HG02840 (cell line): ENCODE data around the gene MFSD11.
"Not testable (repeated sequence)": the region's sequence is repeated elsewhere in the genome, so short reads cannot be mapped to it uniquely, and the experiment has no call there.

Source experiments
- ATAC-seq: cut with Tn5 transposase; IDR thresholded peaks from one replicate; pipeline ENCODE4 v1.9.1; 2021; ENCODE audit warnings: mild to moderate bottlenecking, moderate library complexity, moderate number of reproducible peaks; ENCODE audit not compliant: unreplicated experiment, low FRiP score

The MFSD11 gene

DNA sequence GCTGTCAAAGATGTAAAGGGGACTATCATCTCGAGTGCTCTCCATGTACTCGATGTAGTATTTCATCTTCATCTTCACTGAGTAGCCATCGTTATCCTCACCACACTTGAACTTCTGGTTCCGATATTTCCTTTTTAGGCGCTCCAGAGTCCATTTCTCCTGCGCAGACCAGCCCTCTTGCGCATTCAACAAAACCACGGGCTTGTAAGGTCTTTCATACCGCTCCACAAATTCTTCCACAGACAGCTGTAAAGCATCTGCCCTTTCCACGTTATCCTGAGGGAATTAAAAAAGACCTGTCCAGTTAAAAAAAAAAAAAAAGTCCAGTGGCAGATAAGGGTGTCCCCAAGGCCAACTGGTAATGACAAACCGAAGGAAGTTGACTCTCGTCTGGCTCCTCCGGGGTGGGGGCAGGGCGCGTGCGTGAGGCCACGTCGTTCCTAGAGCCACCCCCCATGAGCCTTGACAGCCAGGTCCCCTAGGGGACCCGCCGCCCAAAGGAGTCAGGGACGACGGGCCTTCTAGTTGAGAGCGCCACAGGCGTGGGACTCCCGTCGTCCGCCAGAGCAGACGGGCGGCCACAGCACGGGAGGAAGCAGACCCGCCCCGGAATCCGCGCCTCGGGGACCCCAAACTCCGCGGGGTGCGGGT is 12.2 kb upstream of the MFSD11 start:
- ATAC-seq: peak; percentile 11

DNA sequence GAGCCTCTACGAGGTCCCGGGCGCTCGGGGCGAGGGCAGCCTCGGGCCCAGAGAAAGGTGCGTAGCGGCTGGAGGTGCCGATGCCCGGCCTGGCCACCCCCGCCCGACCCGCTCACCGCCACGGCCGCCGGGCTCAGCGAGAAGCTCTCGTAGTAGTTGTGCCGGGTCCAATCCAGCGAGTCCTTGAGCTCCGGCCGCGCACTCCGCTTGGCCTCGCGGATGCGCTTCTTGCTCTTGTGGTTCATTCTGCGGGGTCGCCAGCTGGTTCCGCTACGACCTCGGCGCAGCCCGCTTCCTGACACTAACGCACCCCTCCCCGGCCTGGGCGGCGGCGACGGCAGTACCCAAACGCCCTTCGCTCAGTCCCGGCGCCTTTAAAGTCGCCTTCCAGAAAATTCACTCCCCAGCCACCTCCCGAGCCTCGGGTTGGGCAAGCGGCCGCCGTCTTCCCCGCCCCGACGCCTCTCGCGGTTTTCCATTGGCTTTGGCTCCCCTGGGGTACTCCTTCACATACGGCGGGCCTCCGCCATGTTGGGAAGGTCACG is 11.6 kb upstream of the MFSD11 start, which contains the start of gene JMJD6:
TSS of gene JMJD6 (minus strand) at position 376 of the 545 bp plus-strand sequence. CDS start at position 245, 131 bp downstream.
- peak; percentile 81 for ATAC-seq

DNA sequence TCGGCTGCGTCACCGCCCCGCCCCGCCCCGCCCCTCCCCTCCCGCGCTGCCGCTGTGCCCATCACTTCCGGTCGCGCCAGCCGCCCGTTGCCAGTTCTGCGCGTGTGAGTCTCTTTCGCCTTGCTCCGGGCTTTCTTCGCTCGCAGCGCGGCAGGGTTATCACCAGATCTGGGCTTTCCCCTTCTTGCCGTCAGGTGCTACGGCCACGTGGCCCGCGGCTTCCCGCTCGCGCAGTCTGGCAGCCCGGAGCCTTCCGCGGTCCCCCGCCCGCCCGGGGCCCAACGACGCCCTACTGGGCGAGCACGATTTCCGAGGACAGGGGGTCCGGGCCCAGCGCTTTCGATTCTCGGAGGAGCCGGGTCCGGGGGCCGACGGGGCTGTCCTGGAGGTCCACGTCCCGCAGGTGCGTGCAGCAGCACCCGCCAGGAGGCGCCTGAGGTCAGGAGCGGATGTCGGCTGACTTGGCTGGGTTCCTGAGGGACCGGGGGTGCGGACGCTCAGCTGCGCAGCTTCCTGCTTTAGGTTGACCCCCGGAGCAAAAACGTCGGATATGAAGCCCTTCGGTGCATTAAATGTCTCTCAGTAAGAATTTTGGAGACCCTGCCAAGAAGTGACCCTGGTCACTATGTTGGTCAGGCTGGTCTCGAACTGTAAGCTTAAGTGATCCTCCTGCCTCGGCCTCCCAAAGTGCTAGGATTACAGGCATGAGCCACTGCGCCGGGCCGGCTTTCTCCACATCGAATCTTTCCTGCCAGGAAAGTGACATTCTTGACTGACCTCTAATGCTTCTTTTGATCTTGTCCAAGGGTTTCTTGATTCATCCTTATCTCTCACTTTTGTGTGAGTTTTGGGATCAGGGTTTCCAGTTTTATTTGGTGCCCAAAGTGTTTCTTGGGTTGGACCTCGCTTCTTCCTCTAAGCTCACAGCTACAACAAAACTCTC is 10.9 kb upstream of the MFSD11 start, which contains the start of gene METTL23:
TSS of gene METTL23 (plus strand) at position 64 of the 943 bp plus-strand sequence. CDS start 2,872 bp downstream, outside the sequence.
- ATAC-seq: peak; percentile 42

DNA sequence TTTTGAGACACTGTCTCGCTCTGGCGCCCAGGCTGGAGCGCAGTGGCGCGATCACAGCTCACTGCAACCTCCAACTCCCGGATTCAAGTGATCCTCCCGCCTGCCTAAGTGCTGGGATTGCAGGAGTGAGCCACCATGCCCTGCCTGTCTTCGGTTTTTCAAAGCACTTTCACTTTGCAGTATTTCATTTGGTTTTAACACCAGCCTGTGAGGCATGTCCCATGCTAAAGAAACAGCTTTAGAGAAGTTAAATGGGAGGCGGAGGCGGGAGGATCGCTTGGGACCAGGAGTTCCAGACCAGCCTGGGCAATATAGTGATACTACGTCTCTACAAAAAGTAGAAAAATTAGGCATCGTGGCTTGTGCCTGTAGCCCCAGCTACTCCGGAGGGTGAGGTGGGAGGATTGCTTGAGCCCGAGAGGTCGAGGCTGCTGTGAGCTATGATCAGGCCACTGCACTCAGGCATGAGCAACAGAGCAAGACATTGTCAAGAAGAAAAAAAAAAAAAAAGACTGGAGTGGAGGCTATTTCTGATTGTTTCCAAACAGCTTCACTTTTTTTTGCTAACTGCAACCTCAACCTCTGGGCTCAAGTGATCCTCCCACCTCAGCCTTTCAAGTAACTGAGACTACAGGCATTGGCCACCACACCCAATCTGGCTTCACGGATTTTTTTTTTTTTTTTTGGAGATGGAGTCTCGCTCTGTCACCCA is 10.0 kb upstream of the MFSD11 start:
- ATAC-seq: no peak

DNA sequence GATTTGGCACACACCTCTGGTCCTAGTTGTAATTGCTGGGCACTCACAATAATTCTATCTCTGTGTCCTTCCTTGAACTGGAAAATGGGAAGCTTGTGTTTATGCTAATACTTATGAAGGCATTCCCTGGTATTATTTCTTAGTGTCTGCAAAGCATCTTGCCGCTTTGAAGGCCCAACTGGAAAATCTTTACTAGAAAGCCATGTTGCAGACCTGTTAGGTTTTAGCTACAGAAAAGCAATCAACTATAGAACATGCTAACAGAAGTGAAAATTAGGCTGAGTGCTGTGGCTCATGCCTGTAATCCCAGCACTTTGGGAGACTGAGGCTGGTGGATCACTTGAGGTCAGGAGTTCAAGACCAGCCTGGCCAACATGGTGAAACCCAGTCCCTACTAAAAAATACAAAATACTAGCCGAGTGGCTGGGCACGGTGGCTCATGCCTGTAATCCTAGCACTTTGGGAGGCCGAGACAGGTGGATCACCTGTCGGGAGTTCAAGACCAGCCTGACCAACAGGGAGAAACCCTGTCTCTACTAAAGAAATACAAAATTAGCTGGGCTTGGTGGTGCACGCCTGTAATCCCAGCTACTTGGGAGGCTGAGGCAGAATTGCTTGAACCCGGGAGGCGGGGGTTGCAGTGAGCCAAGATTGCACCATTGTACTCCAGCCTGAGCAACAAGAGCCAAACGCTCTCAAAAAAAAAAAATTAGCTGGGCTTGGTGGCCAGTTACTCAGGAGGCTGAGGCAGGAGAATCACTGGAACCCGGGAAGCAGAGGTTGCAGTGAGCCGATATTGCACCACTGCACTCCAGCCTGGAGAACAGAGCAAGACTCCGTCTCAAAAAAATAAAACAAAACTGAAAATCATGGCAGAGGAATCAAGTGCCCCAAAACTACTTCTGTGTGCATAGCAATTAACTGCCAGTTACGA is 5.9 kb upstream of the MFSD11 start:
- ATAC-seq: not testable (repeated sequence)

DNA sequence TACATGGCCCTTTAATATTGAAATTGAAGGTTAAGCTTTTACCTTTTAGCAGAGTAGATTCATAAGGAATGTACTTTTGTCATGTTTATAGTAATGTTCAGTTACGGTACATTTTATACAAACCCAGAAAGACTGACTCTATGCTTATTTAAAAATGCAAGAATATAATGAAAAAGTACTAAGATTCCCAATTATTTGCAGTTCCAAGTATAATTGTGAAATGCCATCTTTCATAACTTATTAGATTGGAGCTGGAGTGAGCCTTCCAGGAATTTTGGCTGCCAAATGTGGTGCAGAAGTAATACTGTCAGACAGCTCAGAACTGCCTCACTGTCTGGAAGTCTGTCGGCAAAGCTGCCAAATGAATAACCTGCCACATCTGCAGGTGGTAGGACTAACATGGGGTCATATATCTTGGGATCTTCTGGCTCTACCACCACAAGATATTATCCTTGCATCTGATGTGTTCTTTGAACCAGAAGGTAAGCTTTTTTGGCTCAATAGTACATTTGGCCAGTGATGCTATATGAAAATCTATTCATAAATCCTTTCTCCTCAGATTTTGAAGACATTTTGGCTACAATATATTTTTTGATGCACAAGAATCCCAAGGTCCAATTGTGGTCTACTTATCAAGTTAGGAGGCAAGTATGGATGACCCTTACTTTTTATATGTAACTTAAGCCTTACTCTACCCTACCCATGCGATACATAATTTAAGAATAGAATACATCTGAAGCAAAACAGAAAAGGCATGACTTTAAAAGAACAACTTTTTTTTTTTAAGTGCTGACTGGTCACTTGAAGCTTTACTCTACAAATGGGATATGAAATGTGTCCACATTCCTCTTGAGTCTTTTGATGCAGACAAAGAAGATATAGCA is 4.9 kb upstream of the MFSD11 start:
- ATAC-seq: no peak

DNA sequence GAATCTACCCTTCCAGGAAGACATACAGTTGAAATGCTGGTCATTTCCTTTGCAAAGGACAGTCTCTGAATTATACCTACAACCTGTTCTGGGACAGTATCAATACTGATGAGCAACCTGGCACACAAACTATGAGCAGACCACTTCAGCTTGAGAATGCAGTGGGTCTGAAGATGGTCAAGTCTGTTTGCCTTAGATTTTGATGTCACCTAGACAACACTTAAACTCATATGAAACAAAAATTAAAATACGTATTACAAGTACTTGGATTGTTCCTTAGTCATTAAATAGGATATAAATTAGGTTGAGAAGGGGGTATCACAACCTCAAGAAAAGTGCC is 4.3 kb upstream of the MFSD11 start:
- no peak for ATAC-seq

DNA sequence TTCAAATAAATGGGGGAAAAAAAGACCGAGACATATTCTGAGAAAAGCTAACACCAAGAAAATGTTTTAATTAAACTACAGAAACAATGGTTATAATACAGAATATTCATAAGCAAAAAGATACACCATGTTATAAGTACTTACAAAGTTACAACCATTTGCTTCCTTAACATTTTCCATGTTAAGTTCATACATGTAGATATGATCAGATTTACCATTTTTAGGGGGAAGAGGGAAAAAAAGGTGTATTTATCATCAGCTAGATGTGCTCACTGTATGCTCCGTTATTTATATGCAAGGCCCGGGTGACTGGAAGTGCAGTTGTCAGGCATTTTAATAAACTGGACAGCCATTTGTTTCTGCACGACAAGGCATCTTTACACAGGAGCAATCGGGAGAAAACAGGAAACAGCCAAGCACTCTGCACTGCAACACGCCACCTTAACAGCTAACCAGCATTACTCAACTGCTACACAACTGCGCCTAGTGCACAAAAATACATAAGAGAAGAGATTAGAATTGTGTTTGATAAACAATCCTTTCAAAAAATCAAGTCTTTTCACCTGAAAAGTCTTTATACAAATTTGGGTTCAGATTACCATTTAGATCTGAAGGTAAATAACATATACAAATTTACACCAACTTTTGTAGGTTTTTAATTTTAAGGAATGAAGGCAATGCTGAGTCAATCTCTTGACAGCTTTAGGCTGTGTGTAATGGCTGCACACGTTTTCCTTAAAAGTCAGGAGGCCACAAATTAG is 3.7 kb upstream of the MFSD11 start:
- ATAC-seq: no peak

DNA sequence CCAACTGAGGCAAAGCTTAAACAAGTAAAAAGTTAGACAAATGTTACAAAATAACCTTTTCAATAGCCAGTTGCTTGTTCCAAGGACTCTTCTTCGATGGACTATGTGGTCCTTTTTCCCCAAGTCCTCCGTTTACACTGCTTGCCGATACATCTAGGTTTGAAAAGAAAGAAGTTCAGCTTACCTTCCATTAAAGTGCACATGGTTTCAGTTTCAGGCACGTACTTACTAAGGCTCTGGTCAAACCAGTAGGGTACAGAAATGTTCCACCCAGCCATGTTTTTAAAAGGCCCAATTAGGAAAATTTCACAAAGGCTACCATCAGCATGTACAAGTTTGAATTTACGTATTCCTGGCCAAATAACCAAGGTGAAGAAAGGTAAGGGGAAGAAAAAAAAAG is 2.9 kb upstream of the MFSD11 start:
- ATAC-seq: no peak

DNA sequence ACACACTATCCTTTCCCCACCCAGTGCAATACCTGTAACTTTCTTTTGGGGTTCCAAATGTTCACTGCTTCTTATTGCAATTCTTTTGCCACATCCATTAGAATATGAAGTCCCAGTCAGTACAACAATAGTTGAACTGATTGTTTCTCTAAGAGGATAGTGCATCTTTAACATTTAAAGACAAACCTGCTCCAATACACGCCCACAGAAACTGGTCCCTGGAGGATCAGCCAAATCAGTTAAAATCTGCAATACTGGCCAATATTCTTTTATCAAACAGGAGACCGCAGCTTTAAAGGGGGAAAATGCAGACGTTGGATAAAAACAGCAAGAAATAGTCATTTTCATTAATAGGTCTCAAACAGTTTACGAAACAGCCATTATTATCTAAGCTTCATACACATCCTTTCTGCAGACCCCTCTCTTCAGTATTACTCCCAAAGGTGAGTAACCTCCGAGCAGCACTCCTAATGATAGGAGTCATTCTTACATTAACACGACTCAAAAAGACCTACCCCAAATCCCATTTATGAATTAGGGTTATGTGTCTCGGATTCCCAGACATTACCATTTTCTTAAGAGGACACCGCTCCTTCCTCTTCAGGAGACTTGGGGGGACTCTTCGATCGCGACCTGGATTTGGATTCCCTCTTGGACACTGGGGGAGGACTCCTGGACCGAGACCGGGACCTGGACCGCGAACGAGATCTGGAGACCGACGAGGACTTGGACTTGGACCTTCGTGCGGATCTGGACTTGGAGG is 2.2 kb upstream of the MFSD11 start:
- ATAC-seq: no peak

DNA sequence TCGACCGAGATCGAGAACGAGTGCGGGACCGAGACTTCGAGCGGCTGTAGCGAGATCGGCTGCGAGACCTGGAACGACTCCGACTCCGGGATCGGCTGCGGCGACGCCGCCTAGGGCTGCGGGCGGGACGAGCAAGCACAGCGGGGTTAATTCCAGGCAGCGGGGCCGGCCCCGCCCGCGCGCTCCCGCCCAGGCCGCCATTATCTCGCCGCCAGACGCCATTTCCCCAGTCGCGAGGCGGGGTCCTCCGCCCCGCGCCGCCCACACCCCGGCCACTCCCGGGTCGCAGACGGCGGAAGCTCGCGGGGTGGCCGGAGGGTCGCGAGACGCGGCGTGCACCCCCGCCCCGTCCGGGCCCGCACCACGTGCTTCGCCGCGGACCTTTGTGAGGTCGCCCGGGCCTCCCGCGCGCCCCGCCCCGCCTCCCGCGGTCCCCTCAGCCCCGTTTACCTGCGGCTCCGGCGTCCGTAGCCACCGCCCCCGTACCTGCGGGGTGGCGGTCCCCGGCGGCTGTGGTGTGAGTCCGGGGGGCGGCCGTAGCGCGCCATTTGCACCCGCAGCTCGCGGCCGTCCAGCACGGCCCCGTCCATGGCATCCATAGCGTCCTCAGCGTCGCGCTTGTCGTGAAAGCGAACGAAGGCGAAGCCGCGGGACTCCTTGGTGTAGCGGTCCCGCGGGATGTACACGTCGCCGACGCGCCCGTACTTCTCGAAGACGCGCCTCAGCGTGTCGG is 1.4 kb upstream of the MFSD11 start:
- peak; percentile 11 for ATAC-seq

DNA sequence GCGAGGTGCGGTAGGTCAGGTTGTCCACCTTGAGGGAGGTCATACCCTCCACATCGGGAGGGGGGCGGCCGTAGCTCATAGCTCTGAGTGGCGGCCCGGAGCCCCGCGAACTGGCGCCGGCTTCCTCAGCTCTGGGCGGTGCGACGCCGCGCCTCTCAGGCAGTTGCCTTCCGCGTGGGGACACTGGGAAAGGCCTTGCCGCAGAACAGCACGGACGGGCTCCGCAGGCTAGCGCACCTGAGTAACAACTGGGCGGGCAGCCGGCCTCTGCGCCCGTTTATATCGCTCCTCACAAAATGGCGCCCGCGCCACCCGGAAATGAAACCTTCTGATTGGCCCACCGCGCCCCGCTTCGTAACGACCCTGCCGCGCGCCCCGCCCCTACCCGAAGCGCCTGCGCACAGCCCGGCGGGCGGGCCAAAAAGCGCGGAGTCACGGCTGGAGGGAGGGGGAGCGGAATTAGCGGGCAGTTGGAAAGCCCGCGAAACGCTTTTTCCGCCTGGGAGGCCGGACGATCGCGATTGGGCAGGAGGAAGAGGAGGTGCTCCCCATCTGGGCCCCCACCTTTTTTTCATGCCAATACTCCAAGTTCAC is 740 bp upstream of the MFSD11 start, which contains the start of gene SRSF2:
TSS of gene SRSF2 (minus strand) at position 250 of the 594 bp plus-strand sequence. CDS start at position 79, 171 bp downstream.
- ATAC-seq: peak; percentile 64

DNA sequence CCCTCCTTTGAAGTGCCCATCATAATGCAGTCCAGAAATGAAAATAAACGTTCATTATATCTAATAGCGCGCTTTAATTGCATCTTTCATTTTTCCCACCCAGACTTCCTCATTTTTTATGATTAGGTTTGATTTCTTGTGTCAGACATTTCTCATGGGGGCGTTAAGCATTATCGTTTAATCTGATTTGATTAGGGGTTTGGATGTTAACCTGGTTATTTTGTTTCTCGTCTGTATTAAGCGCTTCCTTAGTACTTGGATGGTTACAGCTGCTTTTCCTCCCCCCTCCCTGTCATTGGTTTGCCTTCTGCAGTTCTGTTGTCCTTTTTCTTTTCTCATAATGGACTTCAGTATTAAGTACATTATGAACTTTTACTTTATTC is 540 bp downstream of the MFSD11 start:
- ATAC-seq: no peak

DNA sequence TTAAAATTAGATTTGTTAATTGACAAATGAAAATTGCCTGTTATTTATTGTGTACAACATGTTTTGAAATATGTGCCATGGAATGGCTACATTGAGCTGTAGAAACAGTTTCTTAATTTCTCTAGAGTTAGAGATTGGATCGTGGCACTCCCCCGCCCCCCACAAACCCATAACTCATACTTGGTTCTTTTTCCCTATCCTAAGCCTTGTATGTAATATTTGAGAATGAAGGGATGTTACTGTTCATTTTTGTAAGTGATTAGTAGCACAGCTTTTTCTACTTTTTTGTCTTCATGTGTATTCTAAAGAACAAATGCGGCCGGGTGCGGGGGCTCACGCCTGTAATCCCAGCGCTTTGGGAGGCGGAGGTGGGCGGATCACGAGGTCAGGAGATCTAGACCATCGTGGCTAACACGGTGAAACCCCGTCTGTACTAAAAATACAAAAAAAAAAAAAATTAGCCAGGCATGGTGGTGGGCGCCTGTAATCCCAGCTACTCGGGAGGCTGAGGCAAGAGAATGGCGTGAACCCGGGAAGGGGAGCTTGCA is 1.7 kb downstream of the MFSD11 start:
- ATAC-seq: not testable (repeated sequence)

DNA sequence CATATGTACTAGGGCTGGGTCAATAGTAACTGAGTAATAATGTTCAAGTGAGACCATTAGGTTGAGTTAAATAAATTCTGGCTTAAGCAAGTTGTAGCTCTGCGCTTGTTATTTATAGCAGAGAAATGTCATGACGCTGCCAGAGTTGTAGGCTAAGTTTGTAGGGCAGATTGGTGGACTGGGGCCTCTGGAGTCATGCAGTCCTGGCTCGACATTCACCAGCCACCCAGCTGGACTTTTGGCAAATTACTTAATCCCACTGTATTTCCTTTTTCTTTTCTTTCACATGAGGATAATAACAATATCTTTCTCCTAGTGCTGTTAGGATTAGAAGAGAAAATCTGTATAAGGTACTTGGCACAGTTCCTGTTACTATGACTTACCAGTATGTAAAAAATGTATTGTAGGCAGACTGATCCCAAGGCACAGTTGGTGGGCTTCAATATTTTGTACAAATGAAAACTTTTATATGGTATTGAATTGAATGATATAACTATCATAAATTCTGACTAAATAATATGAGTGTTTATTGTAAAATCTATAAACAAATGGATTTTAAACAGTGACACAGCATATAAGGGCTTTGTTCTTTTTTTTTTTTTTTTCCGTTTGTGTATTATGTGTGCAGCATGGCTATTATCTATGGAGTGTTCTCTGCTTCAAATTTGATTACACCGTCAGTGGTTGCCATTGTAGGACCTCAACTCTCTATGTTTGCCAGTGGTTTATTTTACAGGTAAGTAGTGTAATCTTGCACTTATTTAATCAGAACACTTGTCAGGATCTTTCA is 2.6 kb downstream of the MFSD11 start:
- no peak for ATAC-seq
